ENCODE data around the gene PCDH18. TPM values are rescaled to one million over a fixed set of nuclear protein-coding genes. Genes with fewer than 3 reads are reported as not detected.

The PCDH18 gene
- total RNA-seq, 5 donors from 2014 or later (not counting 1 experiment from before 2014, with no cell fraction given): 0.03 to 0.43 (median 0.19) TPM; not detected in 1

DNA sequence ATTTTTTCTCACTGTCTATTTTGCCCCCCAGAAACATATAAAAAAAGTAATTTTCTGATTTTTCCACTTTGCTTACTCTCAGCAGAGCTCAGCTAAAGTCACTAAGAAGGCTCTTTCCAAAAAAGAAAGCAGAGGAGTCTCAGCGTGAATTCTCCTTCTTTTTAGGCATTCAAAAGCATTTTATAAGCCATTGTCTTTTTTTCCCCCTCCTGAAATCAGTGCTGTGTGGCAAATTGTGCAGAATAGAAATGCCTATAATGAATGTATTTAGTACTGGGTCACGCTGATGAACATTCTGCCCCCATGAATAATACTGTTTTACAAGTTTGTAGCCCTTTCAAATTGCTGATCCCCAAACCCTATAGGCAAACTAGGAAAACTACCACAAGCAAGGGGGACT is 1.6 kb upstream of the PCDH18 start:
- H3K27ac Mint-ChIP-seq: no peak overlapping the region

DNA sequence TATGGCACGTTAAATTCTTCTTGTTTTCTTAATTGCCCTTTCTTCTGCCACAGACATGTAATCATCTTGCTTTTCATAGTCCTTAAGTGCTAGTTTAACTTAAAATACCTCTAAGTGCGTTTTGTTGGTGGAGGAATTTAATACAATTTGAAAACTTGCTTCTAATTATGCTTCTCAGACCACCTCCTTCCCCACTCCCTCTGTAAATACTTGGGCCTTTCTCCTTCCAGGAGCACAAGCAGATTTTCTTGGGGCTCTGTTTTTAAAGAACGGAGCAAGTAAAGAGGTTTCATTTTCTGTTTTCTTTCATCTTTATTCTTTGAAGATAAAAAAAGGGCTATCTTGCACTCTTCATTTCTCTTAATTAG is 559 bp upstream of the PCDH18 start:
- WGBS (ENCODE audit: insufficient coverage): no CpG with 5 or more reads among the region's 3 CpGs
- H3K27me3 Mint-ChIP-seq: no peaks in the 10 kb centered on the region
- Histone ChIP-seq H3K36me3 (ENCODE audit: control insufficient read depth in 2 of 2, extremely low read depth in 1 of 2, insufficient read depth in 1 of 2, low read length in 1 of 2) (no peaks in the 10 kb centered on the region), H3K9me3 (no peaks in the 10 kb centered on the region), H3K4me1 (ENCODE audit: control insufficient read depth in 1 of 2, extremely low read depth in 1 of 2, insufficient read depth in 2 of 2, low read length in 2 of 2) (no peaks in the 10 kb centered on the region), H3K27me3 (replicated peaks in 1 of 2; ENCODE audit: control insufficient read depth in 2 of 2, extremely low read depth in 1 of 2, insufficient read depth in 2 of 2, low read length in 1 of 2) (no peaks in the 10 kb centered on the region), H3K4me3 (ENCODE audit: control insufficient read depth in 1 of 2, extremely low read depth in 1 of 2, low read length in 1 of 2) (peak overlapping the region in 1 of 2 donors; percentile 22), H3K27ac (ENCODE audit: low read length) (no peak overlapping the region)
- no peak overlapping the region for H3K4me3 Mint-ChIP-seq
- ATAC-seq (replicated peaks in 1 of 4): no peak
- ChIA-PET CTCF (no interaction called here), POLR2A (no interaction called here)
- H3K27ac Mint-ChIP-seq: no peak overlapping the region
- no peaks in the 10 kb centered on the region for H3K36me3 Mint-ChIP-seq
- H3K9me3 Mint-ChIP-seq: peaks cover 0 to 7% (median 0%) of the 10 kb centered on the region in 3 donors
- no peak for DNase-seq
- peaks cover 3 to 8% (median 4%) of the 10 kb centered on the region in 3 donors for H3K4me1 Mint-ChIP-seq

More for the DNA sequence above, 1.6 kb upstream of the PCDH18 start:
- peaks cover 0 to 7% (median 0%) of the 10 kb centered on the region in 3 donors for H3K9me3 Mint-ChIP-seq
- Histone ChIP-seq H3K9me3 (no peaks in the 10 kb centered on the region), H3K4me1 (ENCODE audit: control insufficient read depth in 1 of 2, extremely low read depth in 1 of 2, insufficient read depth in 2 of 2, low read length in 2 of 2) (no peaks in the 10 kb centered on the region), H3K27me3 (replicated peaks in 1 of 2; ENCODE audit: control insufficient read depth in 2 of 2, extremely low read depth in 1 of 2, insufficient read depth in 2 of 2, low read length in 1 of 2) (no peaks in the 10 kb centered on the region), H3K27ac (ENCODE audit: low read length) (no peak overlapping the region), H3K4me3 (ENCODE audit: control insufficient read depth in 1 of 2, extremely low read depth in 1 of 2, low read length in 1 of 2) (no peak overlapping the region), H3K36me3 (ENCODE audit: control insufficient read depth in 2 of 2, extremely low read depth in 1 of 2, insufficient read depth in 1 of 2, low read length in 1 of 2) (no peaks in the 10 kb centered on the region)
- no peak overlapping the region for H3K4me3 Mint-ChIP-seq
- ChIA-PET POLR2A (no interaction called here), CTCF (no interaction called here)
- WGBS (ENCODE audit: insufficient coverage): no CpG with 5 or more reads among the region's 2 CpGs
- DNase-seq (no peak), ATAC-seq (replicated peaks in 1 of 4) (no peak)
- peaks cover 3 to 8% (median 4%) of the 10 kb centered on the region in 3 donors for H3K4me1 Mint-ChIP-seq
- no peaks in the 10 kb centered on the region for H3K36me3 Mint-ChIP-seq
- H3K27me3 Mint-ChIP-seq: no peaks in the 10 kb centered on the region

DNA sequence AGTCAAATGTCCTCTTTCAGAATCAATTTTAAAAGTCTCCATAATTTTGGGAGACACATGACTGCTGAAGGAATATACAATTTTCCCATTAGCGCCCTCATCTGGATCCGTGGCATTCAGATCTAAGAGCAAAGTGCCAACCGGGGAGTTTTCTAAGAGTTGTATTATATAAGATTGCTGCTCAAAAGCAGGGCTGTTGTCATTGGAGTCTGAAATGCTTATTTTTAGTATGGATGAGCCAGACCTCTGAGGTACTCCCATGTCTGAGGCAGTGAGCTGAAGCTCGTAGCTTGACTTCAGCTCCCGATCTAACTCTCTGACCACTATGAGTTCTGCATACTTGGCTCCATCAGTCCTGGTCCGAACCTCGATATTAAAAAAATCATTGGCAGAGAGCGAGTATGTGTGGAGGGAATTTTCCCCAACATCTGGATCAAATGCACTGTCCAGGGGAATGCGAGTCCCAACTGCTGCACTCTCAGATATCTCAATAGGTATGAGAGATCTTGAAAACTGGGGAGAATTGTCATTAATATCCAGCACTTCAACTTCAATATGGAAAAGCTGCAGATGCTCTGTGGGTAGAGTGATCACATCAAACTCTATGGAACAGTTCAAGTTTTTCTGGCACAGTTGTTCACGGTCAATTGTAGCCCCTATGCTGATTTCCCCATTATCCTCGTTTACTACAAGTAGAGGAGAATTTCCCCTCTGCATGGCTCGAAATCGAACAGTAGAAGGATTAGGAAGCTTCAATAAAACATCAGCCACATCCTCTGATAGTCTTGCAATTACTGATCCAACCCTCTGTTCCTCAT is 917 bp downstream of the PCDH18 start:
- ChIA-PET CTCF (no interaction called here), POLR2A (no interaction called here)
- no peaks in the 10 kb centered on the region for H3K9me3 ChIP-seq
- WGBS (ENCODE audit: insufficient coverage): 60% methylated on average over 1 of the region's 13 CpGs
- H3K27ac ChIP-seq (ENCODE audit: low read length): no peak overlapping the region
- no peaks in the 10 kb centered on the region for H3K4me1 ChIP-seq (ENCODE audit: control insufficient read depth in 1 of 2, extremely low read depth in 1 of 2, insufficient read depth in 2 of 2, low read length in 2 of 2)
- Mint-ChIP-seq H3K4me1 (peaks cover 3 to 8% (median 4%) of the 10 kb centered on the region in 3 donors), H3K27ac (no peak overlapping the region), H3K4me3 (no peak overlapping the region), H3K36me3 (no peaks in the 10 kb centered on the region), H3K27me3 (no peaks in the 10 kb centered on the region), H3K9me3 (no peaks in the 10 kb centered on the region)
- H3K27me3 ChIP-seq (replicated peaks in 1 of 2; ENCODE audit: control insufficient read depth in 2 of 2, extremely low read depth in 1 of 2, insufficient read depth in 2 of 2, low read length in 1 of 2): no peaks in the 10 kb centered on the region
- ATAC-seq (replicated peaks in 1 of 4) (no peak), DNase-seq (no peak)
- no peaks in the 10 kb centered on the region for H3K36me3 ChIP-seq (ENCODE audit: control insufficient read depth in 2 of 2, extremely low read depth in 1 of 2, insufficient read depth in 1 of 2, low read length in 1 of 2)
- no peak overlapping the region for H3K4me3 ChIP-seq (ENCODE audit: control insufficient read depth in 1 of 2, extremely low read depth in 1 of 2, low read length in 1 of 2)

DNA sequence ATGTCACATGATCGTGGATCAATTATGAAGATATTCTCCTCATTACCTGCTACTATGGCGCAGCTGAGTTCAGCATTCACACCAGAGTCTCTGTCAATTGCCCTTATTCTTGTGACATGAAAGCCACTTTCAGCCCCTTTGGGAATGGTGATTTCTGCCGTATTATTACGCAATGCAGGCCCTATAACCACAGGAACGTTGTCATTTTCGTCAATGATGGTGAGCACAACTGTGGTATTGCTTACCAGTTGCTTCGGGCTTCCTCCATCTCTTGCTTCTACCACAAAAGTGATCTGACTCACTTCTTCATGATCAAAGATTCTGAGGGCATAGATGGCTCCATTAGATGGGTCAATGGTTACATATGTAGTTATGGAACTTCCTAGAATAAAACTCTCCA is 2.1 kb downstream of the PCDH18 start:
- no peaks in the 10 kb centered on the region for H3K27me3 ChIP-seq (replicated peaks in 1 of 2; ENCODE audit: control insufficient read depth in 2 of 2, extremely low read depth in 1 of 2, insufficient read depth in 2 of 2, low read length in 1 of 2)
- peaks cover 3 to 8% (median 4%) of the 10 kb centered on the region in 3 donors for H3K4me1 Mint-ChIP-seq
- no peaks in the 10 kb centered on the region for H3K36me3 Mint-ChIP-seq
- no peaks in the 10 kb centered on the region for H3K36me3 ChIP-seq (ENCODE audit: control insufficient read depth in 2 of 2, extremely low read depth in 1 of 2, insufficient read depth in 1 of 2, low read length in 1 of 2)
- no peak for ATAC-seq (replicated peaks in 1 of 4)
- H3K4me1 ChIP-seq (ENCODE audit: control insufficient read depth in 1 of 2, extremely low read depth in 1 of 2, insufficient read depth in 2 of 2, low read length in 2 of 2): no peaks in the 10 kb centered on the region
- no peak for DNase-seq
- no peaks in the 10 kb centered on the region for H3K9me3 Mint-ChIP-seq
- H3K27ac Mint-ChIP-seq: no peak overlapping the region
- H3K27me3 Mint-ChIP-seq: no peaks in the 10 kb centered on the region
- POLR2A ChIA-PET: no interaction called here
- H3K4me3 Mint-ChIP-seq: no peak overlapping the region
- no peak overlapping the region for H3K4me3 ChIP-seq (ENCODE audit: control insufficient read depth in 1 of 2, extremely low read depth in 1 of 2, low read length in 1 of 2)
- no peaks in the 10 kb centered on the region for H3K9me3 ChIP-seq
- no peak overlapping the region for H3K27ac ChIP-seq (ENCODE audit: low read length)
- WGBS (ENCODE audit: insufficient coverage): 80% methylated on average over 6 of the region's 7 CpGs
- CTCF ChIA-PET: no interaction called here

DNA sequence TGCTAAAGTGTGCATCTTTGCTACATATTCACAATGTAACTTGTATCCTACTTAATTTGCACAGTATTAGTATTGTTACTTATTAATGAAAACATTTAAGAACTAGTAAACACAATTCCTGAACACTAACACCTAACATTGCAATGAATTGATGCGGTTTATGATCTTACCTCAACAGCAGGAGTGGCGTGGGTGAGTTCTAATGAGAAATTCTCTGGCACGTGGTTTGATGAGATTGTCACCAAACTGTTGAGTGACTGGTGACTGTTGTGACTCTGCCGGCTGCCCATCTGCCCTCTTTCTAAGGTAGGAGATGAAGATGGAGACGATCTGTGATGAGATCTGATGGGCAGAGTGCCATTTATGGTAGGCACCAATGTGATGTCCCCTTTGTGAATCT is 2.9 kb downstream of the PCDH18 start:
- DNase-seq (no peak), ATAC-seq (replicated peaks in 1 of 4) (no peak)
- WGBS (ENCODE audit: insufficient coverage): 81% methylated on average over 3 of the region's 5 CpGs
- no peaks in the 10 kb centered on the region for H3K27me3 ChIP-seq (replicated peaks in 1 of 2; ENCODE audit: control insufficient read depth in 2 of 2, extremely low read depth in 1 of 2, insufficient read depth in 2 of 2, low read length in 1 of 2)
- H3K4me1 ChIP-seq (ENCODE audit: control insufficient read depth in 1 of 2, extremely low read depth in 1 of 2, insufficient read depth in 2 of 2, low read length in 2 of 2): no peaks in the 10 kb centered on the region
- Mint-ChIP-seq H3K27me3 (no peaks in the 10 kb centered on the region), H3K4me1 (peaks cover 0 to 6% (median 3%) of the 10 kb centered on the region in 3 donors), H3K9me3 (no peaks in the 10 kb centered on the region), H3K4me3 (no peak overlapping the region), H3K36me3 (no peaks in the 10 kb centered on the region), H3K27ac (no peak overlapping the region)
- no peaks in the 10 kb centered on the region for H3K36me3 ChIP-seq (ENCODE audit: control insufficient read depth in 2 of 2, extremely low read depth in 1 of 2, insufficient read depth in 1 of 2, low read length in 1 of 2)
- H3K4me3 ChIP-seq (ENCODE audit: control insufficient read depth in 1 of 2, extremely low read depth in 1 of 2, low read length in 1 of 2): no peak overlapping the region
- ChIA-PET POLR2A (no interaction called here), CTCF (no interaction called here)
- H3K9me3 ChIP-seq: no peaks in the 10 kb centered on the region
- H3K27ac ChIP-seq (ENCODE audit: low read length): no peak overlapping the region

DNA sequence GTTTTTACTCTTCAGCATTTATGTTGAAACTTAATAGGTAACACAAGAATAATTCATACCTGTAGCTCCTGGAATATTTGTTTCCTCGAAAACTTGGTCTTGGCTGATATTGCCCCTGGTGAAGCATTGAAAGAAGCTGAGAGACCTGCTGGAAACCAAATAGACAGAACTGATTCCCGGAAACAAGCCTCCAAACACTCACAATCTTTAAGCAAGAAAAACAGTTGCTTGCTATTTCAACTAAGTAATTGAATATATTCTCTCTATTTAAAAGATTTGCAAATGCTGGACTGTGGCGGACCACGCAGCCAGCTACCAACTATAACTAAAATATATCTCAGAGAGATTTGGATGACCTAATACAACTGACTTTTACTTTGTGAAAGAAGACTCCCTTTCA is 3.6 kb downstream of the PCDH18 start:
- H3K4me1 ChIP-seq (ENCODE audit: control insufficient read depth in 1 of 2, extremely low read depth in 1 of 2, insufficient read depth in 2 of 2, low read length in 2 of 2): no peaks in the 10 kb centered on the region
- no peak overlapping the region for H3K27ac Mint-ChIP-seq
- no peaks in the 10 kb centered on the region for H3K36me3 Mint-ChIP-seq
- ATAC-seq (replicated peaks in 1 of 4): no peak
- ChIA-PET POLR2A (no interaction called here), CTCF (no interaction called here)
- no peak overlapping the region for H3K4me3 Mint-ChIP-seq
- no peaks in the 10 kb centered on the region for H3K27me3 ChIP-seq (replicated peaks in 1 of 2; ENCODE audit: control insufficient read depth in 2 of 2, extremely low read depth in 1 of 2, insufficient read depth in 2 of 2, low read length in 1 of 2)
- no peaks in the 10 kb centered on the region for H3K9me3 ChIP-seq
- H3K27ac ChIP-seq (ENCODE audit: low read length): no peak overlapping the region
- no peak overlapping the region for H3K4me3 ChIP-seq (ENCODE audit: control insufficient read depth in 1 of 2, extremely low read depth in 1 of 2, low read length in 1 of 2)
- H3K36me3 ChIP-seq (ENCODE audit: control insufficient read depth in 2 of 2, extremely low read depth in 1 of 2, insufficient read depth in 1 of 2, low read length in 1 of 2): no peaks in the 10 kb centered on the region
- H3K27me3 Mint-ChIP-seq: no peaks in the 10 kb centered on the region
- DNase-seq: no peak
- no peaks in the 10 kb centered on the region for H3K9me3 Mint-ChIP-seq
- no CpG with 5 or more reads among the region's 4 CpGs for WGBS (ENCODE audit: insufficient coverage)
- H3K4me1 Mint-ChIP-seq: peaks cover 0 to 2% (median 2%) of the 10 kb centered on the region in 3 donors

DNA sequence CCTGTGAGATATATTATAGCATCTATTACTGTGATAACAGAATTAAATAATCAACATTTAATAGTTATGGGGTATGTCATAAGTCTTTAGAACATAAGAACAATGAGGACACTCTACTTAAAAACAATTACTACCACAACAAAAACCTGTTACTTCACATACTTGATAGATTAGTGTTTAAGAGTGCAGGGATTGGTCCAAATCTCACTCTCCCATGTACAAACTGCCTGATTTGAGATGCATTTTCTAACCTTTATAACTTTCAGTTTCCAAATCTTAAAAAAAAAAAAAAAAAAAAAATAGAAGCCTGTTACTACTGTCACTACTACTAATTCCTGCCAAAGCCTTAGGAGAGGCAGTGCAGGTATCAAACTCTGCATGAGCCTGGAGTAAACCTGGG is 5.6 kb downstream of the PCDH18 start:
- Mint-ChIP-seq H3K9me3 (no peaks in the 10 kb centered on the region), H3K27ac (no peak overlapping the region), H3K4me1 (no peaks in the 10 kb centered on the region), H3K4me3 (no peak overlapping the region), H3K27me3 (no peaks in the 10 kb centered on the region), H3K36me3 (no peaks in the 10 kb centered on the region)
- POLR2A ChIA-PET: no interaction called here
- Histone ChIP-seq H3K27ac (ENCODE audit: low read length) (no peak overlapping the region), H3K36me3 (ENCODE audit: control insufficient read depth in 2 of 2, extremely low read depth in 1 of 2, insufficient read depth in 1 of 2, low read length in 1 of 2) (no peaks in the 10 kb centered on the region), H3K27me3 (replicated peaks in 1 of 2; ENCODE audit: control insufficient read depth in 2 of 2, extremely low read depth in 1 of 2, insufficient read depth in 2 of 2, low read length in 1 of 2) (no peaks in the 10 kb centered on the region), H3K9me3 (no peaks in the 10 kb centered on the region), H3K4me1 (ENCODE audit: control insufficient read depth in 1 of 2, extremely low read depth in 1 of 2, insufficient read depth in 2 of 2, low read length in 2 of 2) (no peaks in the 10 kb centered on the region), H3K4me3 (ENCODE audit: control insufficient read depth in 1 of 2, extremely low read depth in 1 of 2, low read length in 1 of 2) (no peak overlapping the region)
- ATAC-seq (replicated peaks in 1 of 4): no peak
- CTCF ChIA-PET: no interaction called here
- DNase-seq: no peak

Data from T-cell (primary cell).